ENCODE results near the gene KIAA0753.

DNA sequence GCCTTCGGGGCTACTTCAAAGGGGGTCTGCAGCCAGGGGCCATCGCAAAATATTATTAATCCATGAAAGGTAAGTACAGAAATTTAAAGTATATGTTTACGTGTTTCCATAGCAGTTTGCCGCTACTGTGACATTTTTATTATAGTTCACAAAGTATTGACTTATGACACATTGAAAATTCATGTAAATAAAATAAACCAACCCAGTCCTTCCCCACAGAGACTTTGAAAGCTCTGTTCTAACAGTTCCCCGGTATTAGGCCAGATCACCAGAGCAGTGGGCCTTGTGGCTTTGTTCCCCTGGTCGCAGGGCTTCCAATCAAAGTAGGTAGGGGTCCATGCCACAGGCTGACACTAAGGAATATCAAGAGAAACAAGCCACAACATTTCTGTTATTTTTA, 13.9 kb downstream of the KIAA0753 start:
- TF ChIP-seq NR4A1 (CRISPR knock-in tag; IDR thresholded peaks at IDR 0.05) = no peak
- TF ChIP-seq NR4A1 (tag; IDR thresholded peaks at IDR 0.05) = no peak
- TF ChIP-seq, protein P1, sequence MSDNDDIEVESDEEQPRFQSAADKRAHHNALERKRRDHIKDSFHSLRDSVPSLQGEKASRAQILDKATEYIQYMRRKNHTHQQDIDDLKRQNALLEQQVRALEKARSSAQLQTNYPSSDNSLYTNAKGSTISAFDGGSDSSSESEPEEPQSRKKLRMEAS (CRISPR knock-in tag; IDR thresholded peaks at IDR 0.05) = no peak
- TF ChIP-seq HDAC6 (IDR thresholded peaks at IDR 0.05; ENCODE audit: low read depth, low read length) = no peak
- TF ChIP-seq, protein P2, sequence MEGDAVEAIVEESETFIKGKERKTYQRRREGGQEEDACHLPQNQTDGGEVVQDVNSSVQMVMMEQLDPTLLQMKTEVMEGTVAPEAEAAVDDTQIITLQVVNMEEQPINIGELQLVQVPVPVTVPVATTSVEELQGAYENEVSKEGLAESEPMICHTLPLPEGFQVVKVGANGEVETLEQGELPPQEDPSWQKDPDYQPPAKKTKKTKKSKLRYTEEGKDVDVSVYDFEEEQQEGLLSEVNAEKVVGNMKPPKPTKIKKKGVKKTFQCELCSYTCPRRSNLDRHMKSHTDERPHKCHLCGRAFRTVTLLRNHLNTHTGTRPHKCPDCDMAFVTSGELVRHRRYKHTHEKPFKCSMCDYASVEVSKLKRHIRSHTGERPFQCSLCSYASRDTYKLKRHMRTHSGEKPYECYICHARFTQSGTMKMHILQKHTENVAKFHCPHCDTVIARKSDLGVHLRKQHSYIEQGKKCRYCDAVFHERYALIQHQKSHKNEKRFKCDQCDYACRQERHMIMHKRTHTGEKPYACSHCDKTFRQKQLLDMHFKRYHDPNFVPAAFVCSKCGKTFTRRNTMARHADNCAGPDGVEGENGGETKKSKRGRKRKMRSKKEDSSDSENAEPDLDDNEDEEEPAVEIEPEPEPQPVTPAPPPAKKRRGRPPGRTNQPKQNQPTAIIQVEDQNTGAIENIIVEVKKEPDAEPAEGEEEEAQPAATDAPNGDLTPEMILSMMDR (IDR thresholded peaks at IDR 0.05 in 2 of 3, conservative IDR thresholded peaks at IDR 0.05 in 1 of 3; ENCODE audit: insufficient read depth in 2 of 3, low read depth in 1 of 3, low read length in 3 of 3) = no peak
- no peak for TF ChIP-seq PKNOX1 (IDR thresholded peaks at IDR 0.05)
- TF ChIP-seq SETDB1 (IDR thresholded peaks at IDR 0.05; ENCODE audit: low read length) = no peak
- no peak for TF ChIP-seq CBX2 (IDR thresholded peaks at IDR 0.05; ENCODE audit: insufficient read depth, low read length, poor library complexity, severe bottlenecking)
- TF ChIP-seq JUND (IDR thresholded peaks at IDR 0.05; ENCODE audit: borderline replicate concordance, low read depth, low read length) = no peak
- TF ChIP-seq JUND (tag; IDR thresholded peaks at IDR 0.05; ENCODE audit: borderline replicate concordance, low read depth, low read length) = no peak
- no peak for TF ChIP-seq GABPA (tag; conservative IDR thresholded peaks at IDR 0.05; ENCODE audit: low read depth)
- no peak for TF ChIP-seq FOS (IDR thresholded peaks at IDR 0.05; ENCODE audit: extremely low read depth, insufficient read length)
- no peak for TF ChIP-seq RNF2 (IDR thresholded peaks at IDR 0.05)

Measured in K562 (cell line).